ENCODE measurements around the gene D2HGDH.
A peak's percentile ranks its signal among the peaks of the same experiment; 100 is the strongest.

D2HGDH gene

GRCh38 chr2:241734467-241735208 is at the start of gene D2HGDH:
Gene D2HGDH, plus strand, starts transcription at chr2:241734630. Its CDS starts 595 bp downstream, at chr2:241735225.
- peak; percentile 93 for DNase-seq (ENCODE audit: low read depth)

DNA sequence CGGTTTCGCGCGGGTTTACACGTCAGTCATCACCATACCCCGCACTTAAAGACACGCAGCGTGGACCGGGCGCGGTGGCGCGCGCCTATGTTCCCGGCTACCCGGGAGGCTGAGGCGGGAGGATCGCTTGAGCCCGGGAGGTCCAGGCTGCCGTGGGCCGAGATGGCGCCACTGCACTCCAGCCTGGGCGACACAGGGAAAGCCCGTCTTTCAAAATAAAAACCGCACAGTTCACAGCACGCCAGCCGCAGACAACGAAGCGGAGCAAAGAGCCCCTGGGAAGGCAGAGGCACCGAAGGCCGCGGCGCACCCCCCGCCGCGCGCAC is 48.1 kb upstream of the D2HGDH start:
- no peak for DNase-seq (ENCODE audit: low read depth)

DNA sequence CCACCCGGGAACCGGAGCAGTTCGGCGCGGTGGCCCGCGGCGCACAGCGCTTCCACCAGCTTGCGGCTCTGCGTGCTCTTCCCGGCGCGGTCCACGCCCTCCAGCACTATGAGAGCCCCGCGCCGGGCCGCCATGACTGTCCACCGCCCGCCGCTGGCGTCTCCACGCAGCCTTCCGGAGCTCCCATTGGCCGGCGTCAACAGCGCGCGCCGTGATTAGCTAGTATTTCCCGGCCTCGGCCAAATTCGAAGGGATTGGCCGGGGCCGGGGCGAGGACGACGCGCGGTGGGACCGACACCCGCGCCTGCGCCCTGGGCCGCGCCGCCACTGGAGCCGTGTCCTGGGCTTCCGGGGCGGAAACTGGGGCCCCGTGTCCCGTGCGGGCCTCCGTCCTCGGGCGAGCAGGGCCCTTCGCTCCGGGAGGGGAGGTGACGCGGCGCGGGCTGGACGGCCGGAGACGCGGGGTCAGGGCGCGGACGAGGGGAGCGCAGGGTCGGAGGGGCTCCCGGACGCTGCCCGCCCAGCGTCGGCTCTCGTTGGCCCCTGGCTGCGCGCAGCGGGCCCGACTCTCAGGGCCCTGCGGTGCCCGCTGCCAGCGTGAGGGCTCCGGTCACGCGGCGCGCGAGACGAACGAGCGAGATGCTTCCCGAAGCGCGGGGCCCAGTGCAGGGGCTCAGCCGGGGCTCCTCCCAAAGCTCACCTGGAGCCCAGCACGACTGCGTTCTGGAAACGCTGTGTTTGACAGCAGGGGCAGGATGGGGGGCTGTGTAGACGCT is 47.6 kb upstream of the D2HGDH start, which contains the start of gene DTYMK:
Gene DTYMK (minus strand): TSS at position 166 of the 776 bp plus-strand sequence. CDS start 32 bp downstream, at position 134.
- DNase-seq (ENCODE audit: low read depth): peak; percentile 94

- no peak for DNase-seq (ENCODE audit: low read depth)
These were observed 45.1 kb upstream of the D2HGDH start for GRCh38 chr2:241689306-241689705.

DNA sequence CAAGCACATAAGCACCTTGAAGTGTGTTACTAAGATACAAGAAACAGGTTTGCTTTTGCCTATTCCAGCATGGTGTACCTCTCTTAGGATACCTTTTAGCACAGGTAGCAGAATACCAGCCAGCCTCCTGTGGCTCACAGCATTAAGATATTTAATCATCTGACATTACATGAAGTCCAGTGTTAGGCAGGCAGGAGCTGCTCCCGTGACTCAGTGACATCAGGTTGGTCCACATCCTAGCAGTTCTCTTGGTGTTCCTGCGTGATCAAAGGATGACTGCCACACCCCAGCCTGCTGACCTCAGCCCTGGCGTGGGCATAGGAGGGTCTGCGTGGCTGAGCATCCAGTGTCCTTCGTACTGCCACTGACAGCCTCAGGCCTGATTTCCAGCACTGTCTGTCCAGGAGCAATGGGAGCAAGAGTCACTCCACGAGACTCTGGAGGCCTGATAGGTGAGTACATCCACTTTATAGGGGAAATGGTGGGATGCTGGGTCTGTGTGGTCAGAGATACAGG is 44.2 kb upstream of the D2HGDH start:
- no peak for DNase-seq (ENCODE audit: low read depth)

DNA sequence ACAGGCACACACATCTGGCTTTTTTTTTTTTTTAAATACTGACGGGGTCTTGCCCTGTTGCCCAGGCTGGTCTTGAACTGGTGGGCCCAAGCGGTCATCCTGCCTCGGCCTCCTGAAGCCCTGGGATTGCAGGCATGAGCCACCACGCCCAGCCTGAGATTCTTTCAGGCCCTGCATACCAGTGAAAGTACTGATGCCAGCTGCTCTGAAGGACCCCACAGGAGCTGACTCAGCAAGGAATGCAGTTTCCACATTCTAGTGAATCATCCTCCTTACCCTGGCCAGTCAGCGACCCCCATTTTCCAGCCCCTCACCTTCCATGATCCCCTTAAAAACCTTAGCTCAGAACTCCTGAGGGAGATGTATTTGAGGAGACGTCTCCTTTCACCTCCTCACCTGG is 42.0 kb upstream of the D2HGDH start:
- DNase-seq (ENCODE audit: low read depth): no peak

- no peak for DNase-seq (ENCODE audit: low read depth)
These were observed 38.8 kb upstream of the D2HGDH start for GRCh38 chr2:241695651-241696050.

GRCh38 chr2:241701149-241701398 is 33.4 kb upstream of the D2HGDH start:
- DNase-seq (ENCODE audit: low read depth): no peak

- DNase-seq (ENCODE audit: low read depth): peak; percentile 98
These were observed 32.9 kb upstream of the D2HGDH start, which contains the start of gene ING5 for GRCh38 chr2:241701399-241702154. Gene ING5, plus strand, starts transcription at chr2:241702039. Its CDS starts 27 bp downstream, at chr2:241702066.

GRCh38 chr2:241702155-241703031 is 32.0 kb upstream of the D2HGDH start:
- DNase-seq (ENCODE audit: low read depth): peak; percentile 79

- DNase-seq (ENCODE audit: low read depth): no peak
These were observed 31.3 kb upstream of the D2HGDH start for GRCh38 chr2:241703032-241703604.

- DNase-seq (ENCODE audit: low read depth): no peak
These were observed 27.9 kb upstream of the D2HGDH start for GRCh38 chr2:241706537-241706936.

- DNase-seq (ENCODE audit: low read depth): no peak
These were observed 25.6 kb upstream of the D2HGDH start for GRCh38 chr2:241708879-241709278.

- DNase-seq (ENCODE audit: low read depth): no peak
These were observed 15.3 kb upstream of the D2HGDH start for GRCh38 chr2:241719093-241719492.

GRCh38 chr2:241720099-241720498 is 14.3 kb upstream of the D2HGDH start:
- DNase-seq (ENCODE audit: low read depth): no peak

GRCh38 chr2:241720560-241720959 is 13.9 kb upstream of the D2HGDH start:
- DNase-seq (ENCODE audit: low read depth): no peak

DNA sequence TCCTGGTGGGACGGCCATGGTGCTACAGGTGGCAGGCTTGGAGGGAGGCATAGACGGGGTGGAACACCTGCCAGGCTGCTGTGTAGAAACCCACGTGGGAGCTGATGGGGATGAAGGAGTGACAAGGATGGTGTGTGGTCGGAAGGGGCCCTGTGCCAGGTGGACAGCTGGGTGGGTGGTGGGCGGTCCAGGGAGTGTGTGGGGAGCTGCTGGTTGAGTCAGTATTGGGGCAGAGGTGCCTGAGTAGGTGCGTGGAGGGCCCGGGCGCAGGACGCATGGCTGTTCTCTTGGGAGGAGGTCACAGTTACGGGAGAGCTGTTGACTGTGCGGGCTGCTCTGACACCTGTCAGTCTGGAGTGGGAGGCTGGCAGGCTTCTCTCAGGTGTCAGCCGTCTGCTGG is 12.6 kb upstream of the D2HGDH start:
- DNase-seq (ENCODE audit: low read depth): no peak

GRCh38 chr2:241722896-241723454 is 11.5 kb upstream of the D2HGDH start:
- no peak for DNase-seq (ENCODE audit: low read depth)

DNA sequence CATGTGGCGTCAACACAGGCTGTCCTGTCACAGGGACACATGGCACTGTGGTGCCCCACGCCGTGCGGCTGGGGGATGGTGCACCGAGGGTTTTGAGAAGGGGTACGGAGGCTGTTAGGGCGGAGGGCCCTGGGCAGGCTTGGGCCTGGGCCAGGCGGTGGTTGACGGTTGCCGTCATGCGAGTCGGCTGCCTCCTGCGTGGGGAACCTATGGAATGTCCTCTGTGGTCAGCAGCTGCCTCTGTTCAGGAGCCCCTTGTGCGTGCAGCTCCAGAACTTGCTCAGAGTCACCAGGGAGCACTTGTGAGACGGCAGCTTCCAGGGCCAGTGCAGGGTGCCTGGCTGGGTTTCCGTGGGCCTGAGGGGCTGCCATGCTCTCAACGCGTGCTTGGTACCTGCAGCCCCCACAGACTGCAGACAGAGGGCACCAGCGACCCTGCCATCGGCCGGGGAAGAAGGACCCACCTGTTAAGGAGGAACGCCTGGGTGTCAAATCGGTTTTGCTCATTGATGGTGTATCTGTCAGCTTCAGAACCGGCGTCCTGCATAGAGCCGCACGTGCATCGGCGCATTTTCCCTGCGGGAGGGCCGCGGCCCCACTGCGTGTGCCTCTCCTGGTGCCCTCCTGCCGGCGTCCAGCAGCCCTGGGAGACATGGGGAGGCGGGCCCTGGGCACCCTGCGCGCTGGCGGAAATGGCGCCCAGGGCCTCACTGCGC is 10.0 kb upstream of the D2HGDH start:
- DNase-seq (ENCODE audit: low read depth): no peak
